MM.1S (cell line): ENCODE results near the gene DOCK10.

Experiments
- DNase-seq: peaks from one replicate; pipeline ENCODE4 v3.0.0-alpha.2; 2015
- H2AFZ ChIP-seq: fragments of 300-600 bp; sonication (generic); 2 replicates; pipeline ENCODE4 v1.6.0; 2016; ENCODE audit warnings: antibody characterized with exemption, low read length
- H3F3A ChIP-seq: fragments of 300-600 bp; sonication (generic); 2 replicates; pipeline ENCODE4 v1.6.1; 2016; ENCODE audit warnings: mild to moderate bottlenecking, antibody characterized with exemption, low read length, moderate library complexity, mixed read lengths; ENCODE audit not compliant: insufficient read depth
- H3K27ac ChIP-seq: fragments of 300-600 bp; sonication (generic); 2 replicates; pipeline ENCODE4 v1.5.1; 2016; ENCODE audit warnings: mild to moderate bottlenecking, low read length
- H3K27me3 ChIP-seq: fragments of 300-600 bp; sonication (generic); replicated peaks from 2 replicates; pipeline ENCODE4 v1.6.0; 2016; ENCODE audit warnings: low read length; ENCODE audit not compliant: insufficient read depth
- H3K36me3 ChIP-seq: fragments of 300-600 bp; sonication (generic); replicated peaks from 2 replicates; pipeline ENCODE4 v1.6.1; 2016; ENCODE audit warnings: mild to moderate bottlenecking, low read length, mixed read lengths; ENCODE audit not compliant: insufficient read depth
- H3K4me1 ChIP-seq: fragments of 300-600 bp; sonication (generic); 2 replicates; pipeline ENCODE4 v1.6.1; 2016; ENCODE audit warnings: low read length, mixed read lengths
- H3K4me2 ChIP-seq: fragments of 300-600 bp; sonication (generic); 2 replicates; pipeline ENCODE4 v1.6.0; 2016; ENCODE audit warnings: low read depth, low read length
- H3K4me3 ChIP-seq: fragments of 300-600 bp; sonication (generic); 2 replicates; pipeline ENCODE4 v1.5.1; 2016; ENCODE audit warnings: low read length, mixed read lengths
- H3K79me2 ChIP-seq: fragments of 300-600 bp; sonication (generic); 2 replicates; pipeline ENCODE4 v1.6.1; 2016; ENCODE audit warnings: mixed run types, low read length, mixed read lengths
- H3K9ac ChIP-seq: fragments of 300-600 bp; sonication (generic); 2 replicates; pipeline ENCODE4 v1.6.1; 2016; ENCODE audit warnings: low read length, mixed read lengths
- H3K9me2 ChIP-seq: fragments of 300-600 bp; sonication (generic); replicated peaks from 2 replicates; pipeline ENCODE4 v1.6.1; 2016; ENCODE audit warnings: mild to moderate bottlenecking, low read length, mixed read lengths; ENCODE audit not compliant: insufficient read depth
- H3K9me3 ChIP-seq: fragments of 300-600 bp; sonication (generic); replicated peaks from 2 replicates; pipeline ENCODE4 v1.6.1; 2016; ENCODE audit warnings: mild to moderate bottlenecking, low read length, mixed read lengths; ENCODE audit not compliant: insufficient read depth
- H4K20me1 ChIP-seq: fragments of 300-600 bp; sonication (generic); 2 replicates; pipeline ENCODE4 v1.6.1; 2016; ENCODE audit warnings: mild to moderate bottlenecking, low read length, moderate library complexity, mixed read lengths; ENCODE audit not compliant: insufficient read depth
- EZH2 ChIP-seq: fragments of 300-600 bp; sonication (generic); optimal IDR thresholded peaks from 2 replicates; pipeline ENCODE3; 2017; ENCODE audit warnings: low read depth, mild to moderate bottlenecking, antibody characterized with exemption, low read length, mixed read lengths
- EZH2phosphoT487 ChIP-seq: fragments of 300-600 bp; sonication (generic); IDR thresholded peaks from 2 replicates; pipeline ENCODE4 v1.6.1; 2018; ENCODE audit warnings: antibody characterized with exemption, low read length
- TF ChIP-seq, protein P1 (sequence below): fragments of 300-600 bp; sonication (generic); IDR thresholded peaks from 2 replicates; pipeline ENCODE4 v1.5.1; 2016; ENCODE audit warnings: antibody characterized with exemption, low read length, mixed read lengths

Gene DOCK10

DNA sequence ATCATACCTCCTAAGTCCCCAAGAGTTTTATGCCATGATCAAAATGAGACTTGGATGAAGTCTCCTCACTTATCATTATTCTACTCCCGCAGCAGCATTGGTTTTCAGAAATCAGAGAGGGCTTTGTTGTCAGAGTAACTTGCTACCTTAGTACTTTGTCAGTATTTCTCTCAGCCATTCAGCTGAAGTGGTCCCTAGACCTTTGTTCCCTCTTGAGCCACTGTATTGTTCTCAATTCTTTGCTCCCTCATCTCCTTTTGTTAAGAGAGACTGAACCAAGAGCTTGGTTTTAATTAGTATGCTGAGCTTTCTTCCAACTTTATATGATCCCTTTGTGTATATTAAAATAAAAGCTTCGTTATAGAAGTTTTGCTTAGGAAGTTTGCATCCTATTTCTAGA lies 133.4 kb downstream of the DOCK10 start:
- DNase-seq: no peak
- Histone ChIP-seq H3K27ac (no peak overlapping the region), H3K4me1 (no peaks in the 10 kb centered on the region), H3K9ac (no peak overlapping the region), H3K4me3 (no peak overlapping the region), H3K9me2 (no peaks in the 10 kb centered on the region), H4K20me1 (no peaks in the 10 kb centered on the region), H3K4me2 (no peak overlapping the region), H3K9me3 (no peaks in the 10 kb centered on the region), H3K36me3 (no peaks in the 10 kb centered on the region), H3K27me3 (no peaks in the 10 kb centered on the region), H3F3A (no peaks in the 10 kb centered on the region), H2AFZ (no peak overlapping the region), H3K79me2 (peaks cover 6% of the 10 kb centered on the region; the same call in 1 of the 2 replicates)
- TF ChIP-seq, protein P1, sequence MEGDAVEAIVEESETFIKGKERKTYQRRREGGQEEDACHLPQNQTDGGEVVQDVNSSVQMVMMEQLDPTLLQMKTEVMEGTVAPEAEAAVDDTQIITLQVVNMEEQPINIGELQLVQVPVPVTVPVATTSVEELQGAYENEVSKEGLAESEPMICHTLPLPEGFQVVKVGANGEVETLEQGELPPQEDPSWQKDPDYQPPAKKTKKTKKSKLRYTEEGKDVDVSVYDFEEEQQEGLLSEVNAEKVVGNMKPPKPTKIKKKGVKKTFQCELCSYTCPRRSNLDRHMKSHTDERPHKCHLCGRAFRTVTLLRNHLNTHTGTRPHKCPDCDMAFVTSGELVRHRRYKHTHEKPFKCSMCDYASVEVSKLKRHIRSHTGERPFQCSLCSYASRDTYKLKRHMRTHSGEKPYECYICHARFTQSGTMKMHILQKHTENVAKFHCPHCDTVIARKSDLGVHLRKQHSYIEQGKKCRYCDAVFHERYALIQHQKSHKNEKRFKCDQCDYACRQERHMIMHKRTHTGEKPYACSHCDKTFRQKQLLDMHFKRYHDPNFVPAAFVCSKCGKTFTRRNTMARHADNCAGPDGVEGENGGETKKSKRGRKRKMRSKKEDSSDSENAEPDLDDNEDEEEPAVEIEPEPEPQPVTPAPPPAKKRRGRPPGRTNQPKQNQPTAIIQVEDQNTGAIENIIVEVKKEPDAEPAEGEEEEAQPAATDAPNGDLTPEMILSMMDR: no peak
- TF ChIP-seq EZH2: no peak

DNA sequence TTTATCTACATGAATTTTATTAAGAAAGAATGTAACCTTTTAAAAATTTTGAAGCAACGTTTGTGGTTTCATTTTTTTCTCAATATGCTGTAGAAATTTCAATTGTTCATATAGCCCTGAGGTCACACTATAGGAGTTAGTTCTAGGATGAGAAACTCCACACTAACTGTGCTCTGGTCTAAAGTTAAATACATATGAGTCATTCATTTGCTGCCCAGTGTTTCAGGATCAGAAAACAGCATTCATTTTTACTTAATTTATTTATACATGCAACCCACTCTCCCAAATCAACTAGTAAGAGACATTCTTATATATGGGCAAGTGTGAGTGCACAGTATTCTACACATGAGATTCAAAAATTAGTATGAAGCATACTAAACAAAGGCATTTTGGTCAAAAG lies 137.9 kb downstream of the DOCK10 start:
- Histone ChIP-seq H3K9ac (no peak overlapping the region), H3K4me2 (no peak overlapping the region), H3F3A (no peaks in the 10 kb centered on the region), H3K36me3 (no peaks in the 10 kb centered on the region), H2AFZ (no peak overlapping the region), H4K20me1 (no peaks in the 10 kb centered on the region), H3K4me1 (no peaks in the 10 kb centered on the region), H3K9me3 (no peaks in the 10 kb centered on the region), H3K9me2 (no peaks in the 10 kb centered on the region), H3K79me2 (no peaks in the 10 kb centered on the region; the same call in 1 of the 2 replicates), H3K4me3 (no peak overlapping the region), H3K27ac (no peak overlapping the region), H3K27me3 (no peaks in the 10 kb centered on the region)
- TF ChIP-seq EZH2: no peak
- no peak for TF ChIP-seq EZH2phosphoT487
- no peak for DNase-seq

DNA sequence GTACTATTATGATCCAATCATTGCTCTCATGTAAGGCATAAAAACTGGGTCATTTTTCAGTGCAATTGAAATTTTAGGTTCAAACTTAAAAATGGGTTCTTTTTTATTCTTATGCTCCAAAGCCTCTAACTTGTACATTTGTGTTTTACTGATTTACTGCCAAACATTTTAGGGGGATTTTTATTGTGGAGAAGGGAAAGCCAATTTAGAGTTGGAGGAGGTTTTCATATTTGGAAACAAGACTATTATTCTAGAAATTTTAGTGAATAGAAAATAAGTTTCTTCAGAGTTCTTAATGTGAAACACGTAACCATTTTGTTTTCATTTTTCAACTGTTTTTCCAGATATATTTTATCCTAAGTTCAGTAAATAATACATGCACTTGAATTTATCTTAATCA lies 138.6 kb downstream of the DOCK10 start:
- no peaks in the 10 kb centered on the region for H4K20me1 ChIP-seq
- H3K36me3 ChIP-seq: no peaks in the 10 kb centered on the region
- H3K79me2 ChIP-seq: no peaks in the 10 kb centered on the region; the same call in 1 of the 2 replicates
- H3F3A ChIP-seq: no peaks in the 10 kb centered on the region
- no peaks in the 10 kb centered on the region for H3K9me3 ChIP-seq
- no peak overlapping the region for H3K4me3 ChIP-seq
- H3K27me3 ChIP-seq: no peaks in the 10 kb centered on the region
- H2AFZ ChIP-seq: no peak overlapping the region
- H3K27ac ChIP-seq: no peak overlapping the region
- TF ChIP-seq EZH2 (no peak), EZH2phosphoT487 (no peak)
- TF ChIP-seq, protein P1: no peak
- no peaks in the 10 kb centered on the region for H3K4me1 ChIP-seq
- no peak for DNase-seq
- H3K9ac ChIP-seq: no peak overlapping the region
- H3K9me2 ChIP-seq: no peaks in the 10 kb centered on the region
- H3K4me2 ChIP-seq: no peak overlapping the region

DNA sequence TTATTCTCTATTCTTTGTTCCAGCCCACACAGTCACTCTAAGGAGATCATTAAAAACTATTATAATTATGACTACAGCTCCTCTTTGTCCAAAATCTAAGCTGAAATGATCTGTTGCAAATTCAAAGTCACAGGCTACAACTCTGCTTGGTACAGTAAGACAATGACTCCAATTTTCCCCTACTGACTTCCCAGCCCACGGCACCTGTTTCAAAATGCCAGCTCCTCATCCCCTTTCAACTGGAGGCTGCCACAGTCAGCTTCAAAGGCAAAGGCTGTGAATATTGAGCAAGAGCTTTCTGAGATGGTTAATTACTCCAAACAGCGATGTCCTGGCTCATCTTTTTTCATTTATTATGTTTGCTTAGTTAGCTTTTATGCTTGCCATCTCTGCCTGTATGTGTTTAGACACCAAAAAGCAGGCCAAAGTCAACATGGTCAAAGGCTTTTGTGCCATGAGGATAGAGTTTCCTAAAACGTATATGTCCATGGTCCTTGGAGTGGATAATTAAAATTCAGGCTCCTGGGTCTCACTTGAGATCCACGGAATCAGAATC lies 141.1 kb downstream of the DOCK10 start:
- TF ChIP-seq EZH2phosphoT487 (no peak), EZH2 (no peak)
- TF ChIP-seq, protein P1: no peak
- DNase-seq: no peak
- Histone ChIP-seq H4K20me1 (no peaks in the 10 kb centered on the region), H3K27me3 (no peaks in the 10 kb centered on the region), H3K36me3 (no peaks in the 10 kb centered on the region), H2AFZ (no peak overlapping the region), H3K27ac (no peak overlapping the region), H3K9me3 (no peaks in the 10 kb centered on the region), H3K4me2 (no peak overlapping the region), H3K79me2 (no peaks in the 10 kb centered on the region), H3F3A (no peaks in the 10 kb centered on the region), H3K9ac (no peak overlapping the region), H3K4me1 (no peaks in the 10 kb centered on the region), H3K9me2 (no peaks in the 10 kb centered on the region), H3K4me3 (no peak overlapping the region)
